ENCODE data around the gene ZHX3. TPM values are rescaled to one million over a fixed set of nuclear protein-coding genes. Genes with fewer than 3 reads are reported as not detected.

ZHX3 gene
- total RNA-seq, 1 experiment from 2014 or later = 22.7 TPM

DNA sequence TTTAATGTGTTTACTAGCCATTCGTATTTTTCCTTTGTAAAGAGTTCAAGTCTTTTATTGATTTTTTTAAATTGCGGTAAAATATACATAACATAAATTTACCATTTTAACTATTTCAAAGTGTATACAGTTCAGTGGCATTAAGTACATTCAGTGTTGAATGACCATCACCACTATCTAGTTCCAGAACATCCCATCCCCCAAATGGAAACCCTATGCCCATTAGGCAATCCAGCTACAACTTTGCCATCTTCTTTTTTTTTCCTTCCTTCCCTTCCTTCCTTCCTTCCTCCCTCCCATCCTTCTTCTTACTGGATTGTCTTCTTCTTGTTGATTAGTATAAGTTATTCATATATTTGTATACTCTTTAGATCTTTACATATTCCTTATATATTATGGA lies 31.7 kb upstream of the ZHX3 start:
- intact Hi-C loops (cut with micrococcal nuclease; ENCODE audit: unreplicated experiment) = no loop called here
- Mint-ChIP-seq H3K9me3 (ENCODE audit: low read depth, unreplicated experiment) (no peaks in the 10 kb centered on the region), H3K27ac (ENCODE audit: unreplicated experiment) (no peak overlapping the region), H3K36me3 (ENCODE audit: insufficient read depth, unreplicated experiment) (no peaks in the 10 kb centered on the region), H3K4me1 (ENCODE audit: low read depth, unreplicated experiment) (no peaks in the 10 kb centered on the region), H3K27me3 (ENCODE audit: unreplicated experiment) (no peaks in the 10 kb centered on the region), H3K4me3 (ENCODE audit: low read depth, unreplicated experiment) (no peak overlapping the region)
- CTCF ChIA-PET = interaction anchor here (1.5 kb wide), 1 partner anchor 8 kb away, joined by 6 read pairs; the partner anchor contains the start of gene LPIN3
- BruUV-seq (replicated peaks) = no TSS peak
- DNase-seq = no peak
- TF ChIP-seq CTCF (IDR thresholded peaks at IDR 0.05; ENCODE audit: unreplicated experiment) = no peak

- intact Hi-C loops (cut with micrococcal nuclease; ENCODE audit: unreplicated experiment) = no loop called here
- Mint-ChIP-seq H3K36me3 (ENCODE audit: insufficient read depth, unreplicated experiment) (peaks cover under 1% of the 10 kb centered on the region), H3K27me3 (ENCODE audit: unreplicated experiment) (no peaks in the 10 kb centered on the region), H3K4me3 (ENCODE audit: low read depth, unreplicated experiment) (no peak overlapping the region), H3K4me1 (ENCODE audit: low read depth, unreplicated experiment) (no peaks in the 10 kb centered on the region), H3K9me3 (ENCODE audit: low read depth, unreplicated experiment) (no peaks in the 10 kb centered on the region), H3K27ac (ENCODE audit: unreplicated experiment) (no peak overlapping the region)
- CTCF ChIA-PET = no interaction called here
- DNase-seq = no peak
- TF ChIP-seq CTCF (IDR thresholded peaks at IDR 0.05; ENCODE audit: unreplicated experiment) = no peak
- BruUV-seq (replicated peaks) = no TSS peak
These were observed 31.1 kb upstream of the ZHX3 start for GRCh38 chr20:41348430-41349172.

DNA sequence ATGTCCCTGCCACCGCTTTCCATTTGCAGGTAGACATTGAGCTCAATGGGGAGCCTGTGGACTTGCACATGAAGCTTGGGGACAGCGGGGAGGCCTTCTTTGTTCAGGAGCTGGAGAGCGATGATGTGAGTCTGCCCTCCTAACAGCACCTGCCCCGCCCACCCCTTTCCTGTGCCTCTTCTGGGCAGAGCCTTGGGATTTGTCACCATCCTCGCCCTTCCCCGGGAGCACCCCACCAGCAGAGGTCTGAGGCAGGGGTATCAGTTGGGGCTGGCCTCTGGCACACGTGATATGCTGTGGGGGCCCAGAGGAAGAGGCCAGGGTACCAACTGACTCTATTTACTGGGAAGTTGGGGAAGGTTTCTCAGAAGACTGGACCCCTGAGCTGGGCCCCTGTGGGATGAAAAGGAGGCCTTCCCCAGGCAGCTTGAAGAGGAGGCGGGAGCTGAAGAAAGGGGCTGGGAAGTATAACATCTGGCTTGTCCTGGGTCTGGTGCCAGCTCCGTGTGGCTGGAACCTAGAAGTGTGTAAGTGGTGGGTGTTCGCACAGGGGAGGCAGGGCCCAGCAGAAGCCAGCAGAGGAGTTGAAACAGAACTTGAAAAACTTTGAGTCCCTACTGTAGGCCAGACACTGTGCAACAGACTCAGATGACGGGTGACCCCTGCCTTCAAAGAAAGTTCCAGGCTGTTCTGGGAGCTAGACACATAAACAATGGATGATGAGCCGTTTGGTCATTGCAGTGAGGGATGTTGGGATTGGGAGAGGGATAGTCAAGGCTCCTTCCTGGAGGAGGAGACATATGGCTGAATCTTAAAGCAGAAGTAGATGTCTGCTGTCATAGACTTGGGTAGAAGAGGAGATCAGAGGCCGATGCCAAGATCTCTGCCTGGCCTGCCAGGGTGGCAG lies 30.2 kb upstream of the ZHX3 start:
- CTCF ChIA-PET = no interaction called here
- Mint-ChIP-seq H3K27me3 (ENCODE audit: unreplicated experiment) (no peaks in the 10 kb centered on the region), H3K9me3 (ENCODE audit: low read depth, unreplicated experiment) (no peaks in the 10 kb centered on the region), H3K27ac (ENCODE audit: unreplicated experiment) (no peak overlapping the region), H3K4me3 (ENCODE audit: low read depth, unreplicated experiment) (no peak overlapping the region), H3K36me3 (ENCODE audit: insufficient read depth, unreplicated experiment) (peaks cover 5% of the 10 kb centered on the region), H3K4me1 (ENCODE audit: low read depth, unreplicated experiment) (no peaks in the 10 kb centered on the region)
- intact Hi-C loops (cut with micrococcal nuclease; ENCODE audit: unreplicated experiment) = no loop called here
- no peak for TF ChIP-seq CTCF (IDR thresholded peaks at IDR 0.05; ENCODE audit: unreplicated experiment)
- DNase-seq = no peak
- BruUV-seq (replicated peaks) = no TSS peak

GRCh38 chr20:41345729-41346067 lies 28.2 kb upstream of the ZHX3 start:
- DNase-seq = no peak
- no peaks in the 10 kb centered on the region for H3K27me3 Mint-ChIP-seq (ENCODE audit: unreplicated experiment)
- no peak overlapping the region for H3K4me3 Mint-ChIP-seq (ENCODE audit: low read depth, unreplicated experiment)
- CTCF ChIA-PET = no interaction called here
- intact Hi-C loops (cut with micrococcal nuclease; ENCODE audit: unreplicated experiment) = no loop called here
- H3K36me3 Mint-ChIP-seq (ENCODE audit: insufficient read depth, unreplicated experiment) = peaks cover 12% of the 10 kb centered on the region
- TF ChIP-seq CTCF (IDR thresholded peaks at IDR 0.05; ENCODE audit: unreplicated experiment) = no peak
- H3K27ac Mint-ChIP-seq (ENCODE audit: unreplicated experiment) = no peak overlapping the region
- no TSS peak for BruUV-seq (replicated peaks)
- H3K9me3 Mint-ChIP-seq (ENCODE audit: low read depth, unreplicated experiment) = no peaks in the 10 kb centered on the region
- H3K4me1 Mint-ChIP-seq (ENCODE audit: low read depth, unreplicated experiment) = no peaks in the 10 kb centered on the region
